HCT116 (cell line): ENCODE results near the gene KIAA1671. TPM values are rescaled to one million over a fixed set of nuclear protein-coding genes. Genes with fewer than 3 reads are reported as not detected.

Experiments used
- ATAC-seq: fragments of 200-7000 bp; cut with Tn5 transposase; 2 replicates; pipeline ENCODE4 v1.9.1; 2020; ENCODE audit warnings: mild to moderate bottlenecking, moderate library complexity
- BruUV-seq: library from RNA; stranded (reverse); fragments of 400-500 nt; replicated peaks from 2 replicates; lab custom pipeline; 2021; lab: Mats Ljungman, UMichigan
- CTCF ChIA-PET: fragments of 300-600 bp; sonication (Branson Sonifier 250); formaldehyde crosslinking; loops from one replicate; lab custom pipeline; 2021; ENCODE audit warnings: antibody characterized with exemption; lab: Charles Lee
- POLR2A ChIA-PET: fragments of 300-600, 350-600 bp; sonication (Branson Sonifier 250); formaldehyde crosslinking; loops from one replicate; lab custom pipeline; 2021; ENCODE audit warnings: antibody characterized with exemption; lab: Charles Lee
- RAD21 ChIA-PET, 2 experiments: fragments of 300-600 bp; sonication (Branson Sonifier 250); formaldehyde crosslinking; loops; one replicate each; lab custom pipeline; 2023; ENCODE audit warnings: low total read pairs in 2 of 2; ENCODE audit not compliant: uncharacterized antibody in 2 of 2, unreplicated experiment in 2 of 2, low non-redundant PET in 1 of 2; lab: Charles Lee
- DNase-seq: peaks from one replicate; pipeline ENCODE4 v3.0.0-alpha.2; 2010; ENCODE audit warnings: low read depth, low spot score
- H2AFZ ChIP-seq: fragments of 200-600 bp; shearing (Covaris generic), sonication (generic); 2 replicates; pipeline ENCODE4 v1.6.1; 2017; ENCODE audit warnings: low read depth, mixed run types, mixed read lengths, antibody characterized with exemption, low read length; ENCODE audit not compliant: poor library complexity, severe bottlenecking
- H3K27ac ChIP-seq: 2 replicates; pipeline ENCODE4 v1.5.1; 2012; ENCODE audit warnings: low read depth, low read length
- H3K27me3 ChIP-seq: fragments of 200-600 bp; sonication (generic); 2 replicates; pipeline ENCODE4 v1.6.1; 2016; ENCODE audit warnings: mixed run types, low read length, mixed read lengths; ENCODE audit not compliant: insufficient read depth
- H3K36me3 ChIP-seq, 2 experiments: fragments of 200-500 bp in 1 of 2; fragments of 200-600 bp in 1 of 2; sonication (Bioruptor generic) in 1 of 2; sonication (generic) in 1 of 2; 2 replicates each; pipeline versions ENCODE4 v1.5.1 to v1.6.1; 2014 to 2016; ENCODE audit warnings: low read length in 2 of 2, inconsistent platforms in 1 of 2, mixed read lengths in 1 of 2, mixed run types in 1 of 2; ENCODE audit not compliant: insufficient read depth in 2 of 2, control insufficient read depth in 1 of 2
- H3K4me1 ChIP-seq, 2 experiments: fragments of 200-600 bp in 1 of 2; sonication (generic) in 1 of 2; 2 replicates each; pipeline versions ENCODE4 v1.5.1 to v1.6.1; 2012 to 2017; ENCODE audit warnings: low read length in 2 of 2, inconsistent platforms in 1 of 2, mild to moderate bottlenecking in 1 of 2, mixed read lengths in 1 of 2, mixed run types in 1 of 2, moderate library complexity in 1 of 2; ENCODE audit not compliant: insufficient read depth in 2 of 2, control insufficient read depth in 1 of 2
- H3K4me2 ChIP-seq: fragments of 200-600 bp; sonication (generic); 2 replicates; pipeline ENCODE4 v1.6.1; 2017; ENCODE audit warnings: mixed run types, low read length, mixed read lengths
- H3K4me3 ChIP-seq, 2 experiments: fragments of 200-600 bp in 1 of 2; sonication (generic) in 1 of 2; replicated peaks in 1 of 2; 2 replicates each; pipeline ENCODE4 v1.5.1; 2011 to 2016; ENCODE audit warnings: low read length in 2 of 2, control low read depth in 1 of 2, low read depth in 1 of 2, mild to moderate bottlenecking in 1 of 2, mixed read lengths in 1 of 2, mixed run types in 1 of 2
- H3K79me2 ChIP-seq: fragments of 200-600 bp; sonication (generic); 2 replicates; pipeline ENCODE4 v1.6.1; 2017; ENCODE audit warnings: mild to moderate bottlenecking, mixed run types, low read length, moderate library complexity, mixed read lengths; ENCODE audit not compliant: insufficient read depth
- H3K9ac ChIP-seq: fragments of 200-600 bp; sonication (generic); 2 replicates; pipeline ENCODE4 v1.6.1; 2016; ENCODE audit warnings: low read length, mixed read lengths
- H3K9me2 ChIP-seq: fragments of 200-600 bp; sonication (generic), shearing (Covaris generic); 2 replicates; pipeline ENCODE4 v1.6.1; 2017; ENCODE audit warnings: mixed run types, mild to moderate bottlenecking, moderate library complexity; ENCODE audit not compliant: insufficient read depth
- H3K9me3 ChIP-seq, 2 experiments: fragments of 200-500 bp in 1 of 2; fragments of 200-600 bp in 1 of 2; sonication (Bioruptor generic) in 1 of 2; sonication (generic) in 1 of 2; 2 replicates each; pipeline ENCODE4 v1.6.1; 2014 to 2017; ENCODE audit warnings: low read length in 2 of 2, mixed read lengths in 2 of 2, inconsistent platforms in 1 of 2, low read depth in 1 of 2, mild to moderate bottlenecking in 1 of 2, mixed run types in 1 of 2, moderate library complexity in 1 of 2; ENCODE audit not compliant: control insufficient read depth in 1 of 2, insufficient read depth in 1 of 2
- H4K20me1 ChIP-seq: fragments of 200-600 bp; sonication (generic), shearing (Covaris generic); 2 replicates; pipeline ENCODE4 v1.6.1; 2017; ENCODE audit warnings: mixed run types, mild to moderate bottlenecking, moderate library complexity; ENCODE audit not compliant: insufficient read depth
- EGR1 ChIP-seq: IDR thresholded peaks from 2 replicates; pipeline ENCODE4 v1.6.1; 2012; ENCODE audit warnings: low read depth
- EZH2phosphoT487 ChIP-seq: fragments of 200-600 bp; IDR thresholded peaks from 2 replicates; pipeline ENCODE4 v1.6.1; 2018; ENCODE audit warnings: antibody characterized with exemption, borderline replicate concordance
- FOSL1 ChIP-seq: IDR thresholded peaks from 2 replicates; pipeline ENCODE4 v1.6.1; 2012; ENCODE audit warnings: low read depth
- MAX ChIP-seq: IDR thresholded peaks from 2 replicates; pipeline ENCODE4 v1.6.1; 2012
- SIN3A ChIP-seq: IDR thresholded peaks from 2 replicates; pipeline ENCODE4 v1.6.1; 2012; ENCODE audit warnings: low read depth
- SP1 ChIP-seq: IDR thresholded peaks from 2 replicates; pipeline ENCODE4 v1.6.1; 2012; ENCODE audit warnings: low read depth
- SRF ChIP-seq: IDR thresholded peaks from 2 replicates; pipeline ENCODE4 v1.6.1; 2012; ENCODE audit warnings: low read depth
- TCF7L2 ChIP-seq: IDR thresholded peaks from 2 replicates; pipeline ENCODE4 v1.7.0; 2011; ENCODE audit warnings: borderline replicate concordance, inconsistent platforms; ENCODE audit not compliant: insufficient read depth, insufficient read length; ENCODE audit errors: extremely low read depth
- YY1 ChIP-seq: IDR thresholded peaks from 2 replicates; pipeline ENCODE4 v1.6.1; 2011; ENCODE audit warnings: low read length, low read depth, moderate library complexity, mild to moderate bottlenecking; ENCODE audit not compliant: insufficient replicate concordance; ENCODE audit errors: extremely low read depth
- ZBTB33 ChIP-seq: IDR thresholded peaks from 2 replicates; pipeline ENCODE4 v1.6.1; 2011; ENCODE audit warnings: mild to moderate bottlenecking, low read length, moderate library complexity; ENCODE audit not compliant: insufficient replicate concordance; ENCODE audit errors: extremely low read depth
- ZFX ChIP-seq: fragments of 450-650 bp; IDR thresholded peaks from 2 replicates; pipeline ENCODE4 v1.6.1; 2017
- ZNF274 ChIP-seq: fragments of 200-500 bp; sonication (Bioruptor generic); IDR thresholded peaks from 2 replicates; pipeline ENCODE4 v1.6.1; 2014; ENCODE audit warnings: mild to moderate bottlenecking, low read depth, low read length, inconsistent platforms
- intact Hi-C: fragments of 100-400 bp; cut with micrococcal nuclease; formaldehyde crosslinking; loops from 2 replicates; pipeline ENCODE4 v1.10.0; 2022
- total RNA-seq: library from RNA; stranded (reverse); gene quantifications from one replicate; pipeline ENCODE4 v1.2.1, GENCODE V29; 2021; ENCODE audit not compliant: unreplicated experiment

The KIAA1671 gene
- total RNA-seq, 1 experiment from 2014 or later, result 36.8 TPM

GRCh38 chr22:25200967-25201366 lies 248.5 kb downstream of the KIAA1671 start:
- no peak for ATAC-seq
- BruUV-seq, result no TSS peak
- H3K79me2 ChIP-seq, result no peaks in the 10 kb centered on the region
- no peak for TF ChIP-seq SRF
- TF ChIP-seq ZFX, result no peak
- TF ChIP-seq MAX, result no peak
- no peak for TF ChIP-seq TCF7L2
- TF ChIP-seq YY1, result no peak
- no peak for TF ChIP-seq SIN3A
- TF ChIP-seq EGR1, result no peak
- no peak for TF ChIP-seq FOSL1
- no peak for TF ChIP-seq SP1
- no peak for TF ChIP-seq EZH2phosphoT487
- no peak for TF ChIP-seq ZBTB33
- no peak for TF ChIP-seq ZNF274
- TF ChIP-seq, all 23 proteins: peak for 0
- Histone ChIP-seq H3K4me2 (no peak overlapping the region), H3K9me3 (no peaks in the 10 kb centered on the region), H3K36me3 (no peaks in the 10 kb centered on the region), H3K27ac (no peak overlapping the region), H3K4me3 (no peak overlapping the region), H3K4me1 (no peaks in the 10 kb centered on the region), H4K20me1 (no peaks in the 10 kb centered on the region), H3K27me3 (no peaks in the 10 kb centered on the region), H3K9ac (no peak overlapping the region), H2AFZ (no peak overlapping the region), H3K9me2 (no peaks in the 10 kb centered on the region)
- intact Hi-C loops, result loop anchor here (10.0 kb wide), 1 partner anchor 134 kb away; no protein-coding TSS in a partner anchor
- ChIA-PET POLR2A (no interaction called here), RAD21 (no interaction called here), CTCF (no interaction called here)
- DNase-seq, result no peak
